Measurements from ENCODE around the gene LTF.
"Not testable (repeated sequence)": the region's sequence is repeated elsewhere in the genome, so short reads cannot be mapped to it uniquely, and the experiment has no call there.

Gene LTF

GRCh38 chr3:46435081-46435726 is 29.5 kb downstream of the LTF start (continued):
- TF ChIP-seq ZNF639 (tag by site-specific recombination; IDR thresholded peaks at IDR 0.05) (no peak), CTCF (tag by site-specific recombination; IDR thresholded peaks at IDR 0.05) (no peak), ZNF513 (tag by site-specific recombination; IDR thresholded peaks at IDR 0.05) (no peak), ZNF121 (tag by site-specific recombination; IDR thresholded peaks at IDR 0.05) (no peak)

GRCh38 chr3:46433841-46434240 is 30.9 kb downstream of the LTF start:
- CTCF ChIA-PET, result interaction anchor here (2.1 kb wide), 1 partner anchor 16 kb away, joined by 5 read pairs; no protein-coding TSS in a partner anchor
- TF ChIP-seq OSR2 (tag by site-specific recombination; IDR thresholded peaks at IDR 0.05) (no peak), PRDM6 (tag by site-specific recombination; IDR thresholded peaks at IDR 0.05) (no peak), ZNF776 (tag by site-specific recombination; IDR thresholded peaks at IDR 0.05; ENCODE audit: borderline replicate concordance) (no peak), ZNF548 (tag by site-specific recombination; IDR thresholded peaks at IDR 0.05) (no peak), ZNF692 (tag by site-specific recombination; IDR thresholded peaks at IDR 0.05) (no peak), ZNF530 (tag by site-specific recombination; IDR thresholded peaks at IDR 0.05; ENCODE audit: low read depth) (no peak), ZNF174 (tag by site-specific recombination; IDR thresholded peaks at IDR 0.05) (no peak), ZNF211 (tag by site-specific recombination; IDR thresholded peaks at IDR 0.05; ENCODE audit: low read depth) (no peak), PRDM4 (tag by site-specific recombination; IDR thresholded peaks at IDR 0.05) (no peak), ELK4 (IDR thresholded peaks at IDR 0.05; ENCODE audit: borderline replicate concordance, low read depth, low read length) (no peak)
- H3K4me1 ChIP-seq (ENCODE audit: control insufficient read depth, insufficient read depth, low read length), result no peaks in the 10 kb centered on the region
- POLR2A ChIA-PET, result no interaction called here
- H3K27ac ChIP-seq (ENCODE audit: extremely low read depth, low read depth, low read length), result no peak overlapping the region
- no peak overlapping the region for H3K4me3 ChIP-seq (ENCODE audit: low read depth, low read length)
- no peaks in the 10 kb centered on the region for H3K9me3 ChIP-seq (ENCODE audit: control insufficient read depth, insufficient read depth, low read depth, low read length)
- H3K36me3 ChIP-seq (ENCODE audit: control insufficient read depth in 2 of 2, insufficient read depth in 1 of 2, low read length in 2 of 2), result no peaks in the 10 kb centered on the region

- H3K27ac ChIP-seq (ENCODE audit: extremely low read depth, low read depth, low read length); H3K4me3 ChIP-seq (ENCODE audit: low read depth, low read length); H3K36me3 ChIP-seq (ENCODE audit: control insufficient read depth in 2 of 2, insufficient read depth in 1 of 2, low read length in 2 of 2); H3K9me3 ChIP-seq (ENCODE audit: control insufficient read depth, insufficient read depth, low read depth, low read length); H3K4me1 ChIP-seq (ENCODE audit: control insufficient read depth, insufficient read depth, low read length); POLR2A ChIA-PET: not testable (repeated sequence)
- CTCF ChIA-PET, result interaction anchor here (2.1 kb wide), 1 partner anchor 16 kb away, joined by 5 read pairs; no protein-coding TSS in a partner anchor
Observed at GRCh38 chr3:46433118-46433517, 31.6 kb downstream of the LTF start.
